Medulla oblongata (tissue), 1 donor: Measurements from ENCODE around the gene ZFP36L1.

Experiments used
- DNase-seq: peaks from one replicate; pipeline ENCODE4 v3.0.0-alpha.2; 2015; ENCODE audit errors: extremely low spot score

ZFP36L1 gene

GRCh38 chr14:68816183-68816942, 23.5 kb upstream of the ZFP36L1 start:
- DNase-seq = peak; percentile 91

DNA sequence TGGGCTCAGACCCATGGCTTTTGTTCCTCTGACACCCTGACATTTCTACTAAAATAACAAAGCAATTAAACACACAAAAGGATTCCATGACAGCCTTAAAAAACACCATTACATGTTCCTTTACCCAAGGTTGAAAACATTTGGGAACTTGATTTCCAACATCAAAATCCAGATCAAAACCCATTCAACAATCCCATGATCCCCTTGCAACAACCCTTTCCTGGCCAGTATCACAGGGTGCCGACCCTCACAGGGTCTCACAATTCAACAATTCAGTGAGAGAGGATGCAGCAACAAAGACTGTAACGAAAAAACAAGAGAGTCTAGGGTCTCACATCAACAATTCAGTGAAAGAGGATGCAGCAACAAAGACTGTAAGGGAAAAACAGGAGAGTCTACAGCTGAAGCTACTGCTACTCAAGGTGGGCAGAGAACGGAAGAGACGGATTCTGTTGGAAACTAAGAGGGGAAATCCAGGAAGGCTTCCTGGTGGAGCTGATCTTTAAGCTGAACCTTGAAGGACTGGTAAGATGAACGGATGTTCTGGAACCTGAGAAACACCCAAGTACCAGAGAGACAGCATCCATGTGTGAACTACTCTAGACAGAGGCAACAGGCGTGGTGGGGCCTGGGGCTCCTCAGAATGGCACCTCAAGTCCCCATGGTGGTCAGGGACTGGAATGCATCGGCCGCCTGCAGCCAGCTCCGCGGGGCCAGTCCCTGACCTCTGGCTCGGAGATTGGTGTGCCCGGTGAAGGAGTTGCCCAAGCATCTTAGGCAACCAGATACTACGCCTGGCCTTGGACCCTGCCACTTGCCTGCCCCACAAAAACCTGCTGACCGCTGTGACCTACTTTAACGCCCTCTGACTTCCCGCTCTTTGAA, 22.7 kb upstream of the ZFP36L1 start:
- DNase-seq = no peak

- peak; percentile 78 for DNase-seq
These were observed 21.9 kb upstream of the ZFP36L1 start for GRCh38 chr14:68814539-68815297.

- DNase-seq = peak; percentile 16
These were observed 21.3 kb upstream of the ZFP36L1 start for GRCh38 chr14:68814238-68814538.

DNA sequence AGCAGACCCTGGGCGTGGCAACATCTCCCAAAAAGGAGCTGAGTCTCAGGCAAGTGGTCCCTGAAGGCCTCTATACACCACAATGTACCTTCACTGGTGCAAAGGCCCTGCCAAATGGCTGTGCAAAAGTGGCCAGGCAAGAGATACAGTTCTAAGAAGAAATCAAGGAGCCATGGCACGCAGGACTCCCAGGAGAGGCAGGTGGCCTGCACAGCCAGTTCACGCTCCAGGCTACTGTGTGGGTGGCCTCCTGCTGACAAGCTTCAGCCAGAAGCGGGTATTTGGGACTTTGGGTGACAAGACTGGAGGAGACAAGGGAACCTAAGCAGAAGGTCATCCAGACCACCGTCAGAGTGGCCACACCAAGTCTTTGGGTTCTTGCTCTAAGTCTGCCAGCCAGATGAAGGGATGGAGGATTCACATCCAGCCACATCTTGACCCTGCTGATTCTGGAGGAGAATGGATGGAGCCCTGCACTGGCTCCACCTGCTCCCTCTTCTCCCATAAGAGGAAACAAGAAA, 20.5 kb upstream of the ZFP36L1 start:
- no peak for DNase-seq

DNA sequence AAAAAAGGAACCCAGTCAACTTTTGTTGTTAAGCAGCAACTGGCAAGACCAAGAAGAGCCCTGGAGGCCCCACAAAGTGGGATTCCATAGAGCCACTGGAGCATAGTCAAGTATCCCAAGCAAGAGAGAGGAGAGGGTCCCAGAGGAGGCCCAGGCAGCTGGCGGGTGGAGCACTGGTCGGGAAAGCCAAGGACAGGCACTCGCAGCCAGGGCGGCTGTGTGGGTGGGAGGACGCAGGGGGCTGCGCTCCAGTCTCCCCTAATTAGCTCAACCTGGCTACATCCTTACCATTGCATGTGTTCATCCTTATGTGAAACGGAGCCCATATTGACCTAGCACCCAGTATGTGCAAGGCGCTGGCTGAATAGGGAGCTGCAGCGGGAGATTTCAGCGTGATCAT, 18.3 kb upstream of the ZFP36L1 start:
- no peak for DNase-seq

GRCh38 chr14:68810173-68811153, 17.6 kb upstream of the ZFP36L1 start:
- peak; percentile 35 for DNase-seq

GRCh38 chr14:68809524-68809923, 16.7 kb upstream of the ZFP36L1 start:
- DNase-seq = no peak

DNA sequence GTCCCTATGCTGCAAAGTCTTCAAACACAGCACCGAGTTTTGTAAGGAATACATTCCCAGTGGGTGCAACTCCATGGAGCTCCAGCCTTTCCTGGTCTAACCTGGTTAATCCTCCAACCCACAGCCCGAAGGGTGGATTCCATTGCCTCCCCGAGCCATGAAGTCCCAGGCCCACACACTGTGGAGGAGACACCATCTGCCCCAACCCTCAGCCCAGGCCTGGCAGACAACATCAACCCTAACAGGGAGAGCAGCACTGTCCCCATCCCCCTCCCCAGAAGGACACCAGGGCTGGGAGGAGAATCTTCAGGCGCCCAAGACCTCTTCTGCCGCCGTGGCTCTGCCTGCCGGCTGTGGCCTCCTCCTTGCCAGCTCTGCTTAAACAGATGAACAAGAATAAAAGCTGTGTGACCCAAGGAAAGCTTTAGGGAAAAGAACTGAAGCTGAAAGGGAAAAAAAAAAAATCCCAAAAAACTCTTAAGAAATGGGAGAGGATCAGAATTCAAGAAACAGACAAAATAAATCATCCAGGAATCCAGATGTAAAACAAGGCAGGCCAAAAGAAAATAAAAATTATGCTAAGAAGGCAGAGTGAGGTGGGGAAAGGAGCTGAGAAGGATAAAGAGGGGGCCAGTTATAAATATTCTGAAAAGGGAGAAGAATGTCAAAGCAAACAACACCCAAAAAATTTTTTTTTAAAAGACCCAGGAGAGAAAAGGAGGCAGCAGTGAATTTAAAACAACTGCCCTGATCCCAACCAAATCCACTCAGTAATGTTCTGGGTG, 16.0 kb upstream of the ZFP36L1 start:
- no peak for DNase-seq

DNA sequence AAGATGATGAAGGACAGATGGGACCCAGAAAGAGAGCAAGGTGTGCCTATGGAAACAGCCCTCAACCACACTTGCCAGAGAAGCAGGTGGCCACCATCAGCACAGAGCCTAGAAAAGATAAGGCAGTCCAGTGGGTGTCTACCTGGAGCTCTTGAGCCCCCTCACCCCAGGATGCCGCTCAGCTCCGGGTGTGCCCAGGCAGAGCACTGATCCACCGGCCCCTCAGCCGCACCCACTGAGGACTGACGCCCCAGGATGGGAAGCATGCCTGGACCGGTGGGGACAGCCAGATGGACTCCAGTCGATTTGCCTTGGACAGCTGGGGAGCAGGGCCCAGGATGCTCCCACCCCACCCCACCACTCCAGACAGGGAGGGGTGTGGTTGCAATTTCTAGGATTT, 15.1 kb upstream of the ZFP36L1 start:
- DNase-seq = no peak

GRCh38 chr14:68807148-68807600, 14.3 kb upstream of the ZFP36L1 start:
- DNase-seq = peak; percentile 80

DNA sequence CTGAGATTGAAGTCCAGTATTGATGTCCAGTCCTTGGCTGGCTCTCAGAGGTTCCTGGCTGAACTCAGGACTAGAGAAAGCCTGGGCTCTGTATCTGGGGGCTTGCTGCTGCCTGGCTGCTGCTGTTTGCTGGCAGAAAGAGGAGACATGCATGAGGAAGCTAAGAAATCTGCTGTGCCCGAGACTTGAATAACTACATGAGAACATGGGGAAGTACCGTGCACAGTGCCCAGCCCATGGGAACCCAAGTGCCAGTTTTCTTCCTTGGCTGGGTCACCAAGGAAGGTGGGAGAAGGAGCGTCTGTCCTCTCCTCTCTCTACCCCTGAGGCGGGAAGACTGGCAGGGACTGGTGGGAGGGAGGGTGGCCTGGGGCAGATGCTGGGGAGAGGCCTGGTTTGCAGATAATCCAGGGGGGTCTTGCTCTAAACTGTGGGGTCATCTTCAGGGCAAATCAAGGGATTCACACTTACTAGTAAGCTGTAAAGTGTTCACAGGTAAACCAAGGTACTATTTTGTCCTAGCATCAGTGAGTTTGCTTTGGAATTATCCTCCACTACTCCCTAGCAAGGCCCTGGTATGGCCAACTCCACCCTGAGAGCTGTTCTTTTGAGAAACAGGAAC, 13.8 kb upstream of the ZFP36L1 start:
- peak; percentile 50 for DNase-seq

DNA sequence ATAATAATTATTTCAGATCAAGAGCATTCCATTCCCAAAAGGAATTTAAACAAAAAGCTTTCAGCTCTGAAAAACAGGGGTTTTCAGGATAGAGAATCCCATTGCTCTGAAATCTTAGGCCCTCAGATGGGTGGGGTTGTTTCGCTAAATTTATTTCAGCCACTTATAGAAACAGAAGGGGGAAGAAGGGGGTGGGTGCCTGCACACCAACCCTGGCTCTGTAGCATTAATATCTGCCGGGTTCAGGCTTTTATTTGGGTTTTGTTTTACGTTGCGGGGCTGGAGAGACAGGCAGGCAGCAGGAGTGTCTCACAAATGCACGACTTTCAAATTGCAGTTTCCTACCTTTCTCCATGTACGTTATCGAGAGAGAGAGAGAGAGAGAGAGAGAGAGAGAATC, 12.5 kb upstream of the ZFP36L1 start:
- DNase-seq = no peak

GRCh38 chr14:68801631-68802030, 8.8 kb upstream of the ZFP36L1 start:
- no peak for DNase-seq

- DNase-seq = no peak
These were observed 8.1 kb upstream of the ZFP36L1 start for GRCh38 chr14:68800953-68801352.

DNA sequence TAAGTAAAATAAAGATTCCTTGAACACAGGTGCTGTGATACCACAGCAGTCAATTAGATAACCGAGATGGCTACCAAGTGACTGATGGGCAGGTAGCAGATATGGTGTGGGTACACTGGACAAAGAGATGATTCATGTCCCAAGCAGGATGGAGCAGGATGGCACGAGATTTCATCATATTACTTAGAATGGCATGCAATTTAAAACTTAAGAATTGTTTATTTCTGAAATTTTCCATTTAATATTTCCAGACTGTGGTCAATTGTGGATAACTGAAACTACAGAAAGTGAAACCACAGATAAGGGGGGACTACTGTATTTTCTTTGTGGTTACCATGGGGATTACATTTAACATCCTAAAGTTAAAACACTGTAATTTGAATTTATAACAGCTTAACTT, 7.5 kb upstream of the ZFP36L1 start:
- DNase-seq = no peak

DNA sequence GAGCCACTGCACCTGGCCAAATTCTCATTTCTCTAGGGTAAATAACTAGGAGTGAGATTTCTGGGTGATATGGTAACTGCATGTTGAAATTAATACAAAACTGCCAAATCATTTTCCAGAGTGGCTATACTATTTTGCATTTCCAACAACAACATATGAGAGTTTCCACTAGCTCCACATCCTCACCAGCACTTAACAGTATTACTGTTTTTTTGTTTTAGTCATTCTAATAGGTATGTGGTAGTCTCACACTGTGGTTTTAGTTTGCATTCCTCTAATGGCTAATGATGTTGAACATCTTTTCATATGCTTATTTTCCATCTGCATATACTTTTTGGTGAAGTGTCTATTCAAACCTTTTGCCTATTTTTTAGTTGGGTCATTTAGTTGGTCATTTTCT, 5.8 kb upstream of the ZFP36L1 start:
- no peak for DNase-seq

- no peak for DNase-seq
These were observed 4.3 kb upstream of the ZFP36L1 start for GRCh38 chr14:68797121-68797670.

GRCh38 chr14:68796418-68797101, 3.7 kb upstream of the ZFP36L1 start:
- no peak for DNase-seq
